DND-41 (cell line): ENCODE results near the gene VAV2.

ENCODE experiments used
- ATAC-seq: fragments of 200-7000 bp; cut with Tn5 transposase; 3 replicates; pipeline ENCODE4 v1.9.1; 2021; ENCODE audit warnings: low read depth; ENCODE audit not compliant: insufficient read depth
- DNase-seq: peaks from one replicate; pipeline ENCODE4 v3.0.0-alpha.2; 2020
- H2AFZ ChIP-seq: 2 replicates; pipeline ENCODE4 v1.6.0; 2012; ENCODE audit warnings: low read depth, low read length
- H3K27ac ChIP-seq: 2 replicates; pipeline ENCODE4 v1.5.1; 2012; ENCODE audit warnings: low read length, inconsistent platforms
- H3K27me3 ChIP-seq: fragments of 200-600 bp; sonication (generic); 2 replicates; pipeline ENCODE4 v1.6.0; 2012; ENCODE audit warnings: low read length, mild to moderate bottlenecking, inconsistent platforms; ENCODE audit not compliant: insufficient read depth, poor library complexity
- H3K36me3 ChIP-seq: 2 replicates; pipeline ENCODE4 v1.5.1; 2012; ENCODE audit warnings: low read length, inconsistent platforms; ENCODE audit not compliant: insufficient read depth
- H3K4me1 ChIP-seq: 2 replicates; pipeline ENCODE4 v1.5.1; 2012; ENCODE audit warnings: mild to moderate bottlenecking, low read length; ENCODE audit not compliant: insufficient read depth
- H3K4me2 ChIP-seq: 2 replicates; pipeline ENCODE4 v1.6.0; 2012; ENCODE audit warnings: mild to moderate bottlenecking, moderate library complexity, low read length, inconsistent platforms; ENCODE audit not compliant: insufficient read depth
- H3K4me3 ChIP-seq, 2 experiments: fragments of 200-600 bp in 1 of 2; shearing (Covaris generic) in 1 of 2; 2 replicates each; pipeline ENCODE4 v1.5.1; 2012 to 2016; ENCODE audit warnings: inconsistent platforms in 2 of 2, low read length in 2 of 2, mild to moderate bottlenecking in 2 of 2, low read depth in 1 of 2, moderate library complexity in 1 of 2
- H3K79me2 ChIP-seq: 2 replicates; pipeline ENCODE4 v1.6.0; 2012; ENCODE audit warnings: low read length, inconsistent platforms; ENCODE audit not compliant: insufficient read depth
- H3K9ac ChIP-seq: 2 replicates; pipeline ENCODE4 v1.6.0; 2012; ENCODE audit warnings: low read depth, mild to moderate bottlenecking, inconsistent platforms, low read length, moderate library complexity
- H3K9me3 ChIP-seq: 2 replicates; pipeline ENCODE4 v1.5.1; 2012; ENCODE audit warnings: low read length, moderate library complexity, mild to moderate bottlenecking, inconsistent platforms; ENCODE audit not compliant: insufficient read depth, severe bottlenecking
- H4K20me1 ChIP-seq: 2 replicates; pipeline ENCODE4 v1.6.0; 2012; ENCODE audit warnings: low read length; ENCODE audit not compliant: insufficient read depth
- CTCF ChIP-seq: IDR thresholded peaks from 2 replicates; pipeline ENCODE4 v1.5.1; 2012; ENCODE audit warnings: borderline replicate concordance, low read length, moderate library complexity, mild to moderate bottlenecking; ENCODE audit not compliant: poor library complexity, severe bottlenecking; ENCODE audit errors: extremely low read depth
- EZH2 ChIP-seq: IDR thresholded peaks from 3 replicates; pipeline ENCODE4 v1.6.1; 2012; ENCODE audit warnings: borderline replicate concordance, low read depth, mild to moderate bottlenecking, moderate library complexity, low read length, inconsistent platforms; ENCODE audit not compliant: severe bottlenecking

Gene VAV2

GRCh38 chr9:133734590-133735414 lies 257.3 kb downstream of the VAV2 start:
- Histone ChIP-seq H4K20me1 (peaks cover 5% of the 10 kb centered on the region), H2AFZ (no peak overlapping the region), H3K36me3 (no peaks in the 10 kb centered on the region), H3K4me1 (peaks cover 14% of the 10 kb centered on the region), H3K9ac (no peak overlapping the region), H3K9me3 (no peaks in the 10 kb centered on the region), H3K27ac (no peak overlapping the region), H3K4me2 (no peak overlapping the region), H3K4me3 (no peak overlapping the region), H3K27me3 (no peaks in the 10 kb centered on the region), H3K79me2 (no peaks in the 10 kb centered on the region)
- ATAC-seq (peak; percentile 78), DNase-seq (peak; percentile 61)
- TF ChIP-seq EZH2 = no peak
- no peak for TF ChIP-seq CTCF

DNA sequence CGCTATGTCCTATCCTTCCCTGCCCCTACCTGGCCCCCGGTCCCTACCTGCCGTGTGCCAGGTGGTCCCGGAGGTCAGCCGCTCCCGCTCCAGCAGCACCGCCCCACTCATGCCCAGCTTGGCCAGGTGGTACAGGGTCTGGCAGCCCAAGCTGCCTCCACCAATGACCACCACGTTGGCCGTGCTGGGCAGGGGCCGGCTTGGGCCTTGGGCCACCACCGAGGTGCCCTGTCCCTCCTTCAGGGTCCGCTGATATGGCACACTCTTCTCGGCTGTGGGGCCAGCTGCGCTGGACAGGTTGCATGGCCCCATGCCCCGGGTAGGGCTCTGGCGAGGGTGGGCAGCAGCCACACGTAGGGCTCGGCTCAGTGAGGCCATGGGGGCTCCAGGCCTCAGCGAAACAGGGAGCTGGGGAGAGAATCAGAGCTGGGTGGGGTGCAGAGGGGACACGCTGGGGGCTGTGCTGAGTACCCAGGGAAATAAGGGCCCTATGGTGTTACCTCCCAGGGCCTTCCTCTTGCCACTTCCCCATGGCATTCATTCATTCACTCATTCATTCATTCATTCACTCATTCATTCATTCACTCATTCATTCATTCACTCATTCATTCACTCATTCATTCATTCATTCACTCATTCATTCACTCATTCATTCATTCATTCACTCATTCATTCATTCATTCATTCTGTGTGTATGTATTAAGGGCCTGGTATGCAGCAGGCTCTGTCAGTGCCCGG lies 258.2 kb downstream of the VAV2 start:
- Histone ChIP-seq H3K79me2 (no peaks in the 10 kb centered on the region), H3K9me3 (no peaks in the 10 kb centered on the region), H3K27ac (no peak overlapping the region), H2AFZ (no peak overlapping the region), H3K4me1 (peaks cover 14% of the 10 kb centered on the region), H3K4me3 (no peak overlapping the region), H3K9ac (no peak overlapping the region), H4K20me1 (peaks cover 5% of the 10 kb centered on the region), H3K4me2 (no peak overlapping the region), H3K36me3 (no peaks in the 10 kb centered on the region), H3K27me3 (no peaks in the 10 kb centered on the region)
- no peak for TF ChIP-seq EZH2
- no peak for TF ChIP-seq CTCF
- no peak for DNase-seq
- ATAC-seq = no peak

GRCh38 chr9:133733421-133733795 lies 258.7 kb downstream of the VAV2 start:
- Histone ChIP-seq H3K4me3 (no peak overlapping the region), H3K79me2 (no peaks in the 10 kb centered on the region), H3K9ac (no peak overlapping the region), H3K27ac (no peak overlapping the region), H2AFZ (no peak overlapping the region), H3K27me3 (no peaks in the 10 kb centered on the region), H3K36me3 (no peaks in the 10 kb centered on the region), H3K4me2 (no peak overlapping the region), H3K4me1 (peaks cover 14% of the 10 kb centered on the region), H3K9me3 (no peaks in the 10 kb centered on the region), H4K20me1 (peaks cover 5% of the 10 kb centered on the region)
- ATAC-seq (no peak), DNase-seq (no peak)
- TF ChIP-seq EZH2 (no peak), CTCF (no peak)
